DOHH2 (cell line): ENCODE data around the gene NCAM1.

Source experiments
- H3F3A ChIP-seq: fragments of 200-600 bp; sonication (generic), shearing (Covaris generic); 2 replicates; pipeline ENCODE4 v1.6.0; 2016; ENCODE audit warnings: antibody characterized with exemption, mild to moderate bottlenecking; ENCODE audit not compliant: control insufficient read depth, insufficient read depth
- H3K27ac ChIP-seq: fragments of 200-600 bp; sonication (generic); 2 replicates; pipeline ENCODE4 v1.5.1; 2014; ENCODE audit warnings: low read depth, mild to moderate bottlenecking, low read length, moderate library complexity
- H3K27me3 ChIP-seq: fragments of 200-600 bp; sonication (generic); 2 replicates; pipeline ENCODE4 v1.6.1; 2014; ENCODE audit warnings: mild to moderate bottlenecking, low read length, mixed read lengths; ENCODE audit not compliant: control insufficient read depth
- H3K36me3 ChIP-seq: fragments of 200-600 bp; sonication (generic); 2 replicates; pipeline ENCODE4 v1.6.1; 2014; ENCODE audit warnings: mild to moderate bottlenecking, low read length, moderate library complexity, mixed read lengths; ENCODE audit not compliant: control insufficient read depth
- H3K4me1 ChIP-seq: fragments of 200-600 bp; sonication (generic); 2 replicates; pipeline ENCODE4 v1.6.1; 2014; ENCODE audit warnings: mild to moderate bottlenecking, low read length, mixed read lengths; ENCODE audit not compliant: control insufficient read depth
- H3K4me2 ChIP-seq: fragments of 200-600 bp; sonication (generic); 2 replicates; pipeline ENCODE4 v1.6.0; 2014; ENCODE audit warnings: mild to moderate bottlenecking, low read length, moderate library complexity
- H3K4me3 ChIP-seq: fragments of 200-600 bp; sonication (generic); 2 replicates; pipeline ENCODE4 v1.5.1; 2014; ENCODE audit warnings: mild to moderate bottlenecking, low read length, mixed read lengths
- H3K79me2 ChIP-seq: fragments of 200-600 bp; sonication (generic); 2 replicates; pipeline ENCODE4 v1.6.1; 2014; ENCODE audit warnings: mild to moderate bottlenecking, low read length, mixed read lengths; ENCODE audit not compliant: control insufficient read depth
- H3K9me2 ChIP-seq: fragments of 200-600 bp; sonication (generic); replicated peaks from 2 replicates; pipeline ENCODE4 v1.6.1; 2014; ENCODE audit warnings: mild to moderate bottlenecking, low read length, mixed read lengths; ENCODE audit not compliant: control insufficient read depth
- H3K9me3 ChIP-seq: fragments of 200-600 bp; sonication (generic); 2 replicates; pipeline ENCODE4 v1.6.1; 2014; ENCODE audit warnings: antibody characterized with exemption, low read length, mixed read lengths; ENCODE audit not compliant: control insufficient read depth, insufficient read depth
- H4K20me1 ChIP-seq: fragments of 200-600 bp; sonication (generic); 2 replicates; pipeline ENCODE4 v1.6.0; 2014; ENCODE audit warnings: low read depth, mild to moderate bottlenecking, antibody characterized with exemption, low read length, moderate library complexity; ENCODE audit not compliant: control insufficient read depth, insufficient read depth
- EZH2phosphoT487 ChIP-seq: fragments of 200-600 bp; sonication (generic); IDR thresholded peaks from 2 replicates; pipeline ENCODE4 v1.6.1; 2017; ENCODE audit warnings: borderline replicate concordance, mild to moderate bottlenecking, antibody characterized with exemption, low read length, moderate library complexity, mixed read lengths
- TF ChIP-seq, protein P1 (sequence below): fragments of 200-600 bp; sonication (generic); IDR thresholded peaks from one replicate; pipeline ENCODE4 v1.5.1; 2014; ENCODE audit warnings: antibody characterized with exemption, mild to moderate bottlenecking, low read depth, low read length; ENCODE audit not compliant: poor library complexity, severe bottlenecking

The NCAM1 gene

GRCh38 chr11:113222241-113222640 lies 261.0 kb downstream of the NCAM1 start:
- Histone ChIP-seq H3K9me3 (no peaks in the 10 kb centered on the region), H3F3A (no peaks in the 10 kb centered on the region), H4K20me1 (no peaks in the 10 kb centered on the region), H3K4me2 (no peak overlapping the region), H3K27ac (no peak overlapping the region), H3K36me3 (no peaks in the 10 kb centered on the region), H3K27me3 (peaks cover 3% of the 10 kb centered on the region; the same call in 1 of the 2 replicates), H3K9me2 (no peaks in the 10 kb centered on the region), H3K4me1 (no peaks in the 10 kb centered on the region), H3K4me3 (no peak overlapping the region), H3K79me2 (no peaks in the 10 kb centered on the region)
- TF ChIP-seq EZH2phosphoT487: no peak
- TF ChIP-seq, protein P1, sequence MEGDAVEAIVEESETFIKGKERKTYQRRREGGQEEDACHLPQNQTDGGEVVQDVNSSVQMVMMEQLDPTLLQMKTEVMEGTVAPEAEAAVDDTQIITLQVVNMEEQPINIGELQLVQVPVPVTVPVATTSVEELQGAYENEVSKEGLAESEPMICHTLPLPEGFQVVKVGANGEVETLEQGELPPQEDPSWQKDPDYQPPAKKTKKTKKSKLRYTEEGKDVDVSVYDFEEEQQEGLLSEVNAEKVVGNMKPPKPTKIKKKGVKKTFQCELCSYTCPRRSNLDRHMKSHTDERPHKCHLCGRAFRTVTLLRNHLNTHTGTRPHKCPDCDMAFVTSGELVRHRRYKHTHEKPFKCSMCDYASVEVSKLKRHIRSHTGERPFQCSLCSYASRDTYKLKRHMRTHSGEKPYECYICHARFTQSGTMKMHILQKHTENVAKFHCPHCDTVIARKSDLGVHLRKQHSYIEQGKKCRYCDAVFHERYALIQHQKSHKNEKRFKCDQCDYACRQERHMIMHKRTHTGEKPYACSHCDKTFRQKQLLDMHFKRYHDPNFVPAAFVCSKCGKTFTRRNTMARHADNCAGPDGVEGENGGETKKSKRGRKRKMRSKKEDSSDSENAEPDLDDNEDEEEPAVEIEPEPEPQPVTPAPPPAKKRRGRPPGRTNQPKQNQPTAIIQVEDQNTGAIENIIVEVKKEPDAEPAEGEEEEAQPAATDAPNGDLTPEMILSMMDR: no peak

DNA sequence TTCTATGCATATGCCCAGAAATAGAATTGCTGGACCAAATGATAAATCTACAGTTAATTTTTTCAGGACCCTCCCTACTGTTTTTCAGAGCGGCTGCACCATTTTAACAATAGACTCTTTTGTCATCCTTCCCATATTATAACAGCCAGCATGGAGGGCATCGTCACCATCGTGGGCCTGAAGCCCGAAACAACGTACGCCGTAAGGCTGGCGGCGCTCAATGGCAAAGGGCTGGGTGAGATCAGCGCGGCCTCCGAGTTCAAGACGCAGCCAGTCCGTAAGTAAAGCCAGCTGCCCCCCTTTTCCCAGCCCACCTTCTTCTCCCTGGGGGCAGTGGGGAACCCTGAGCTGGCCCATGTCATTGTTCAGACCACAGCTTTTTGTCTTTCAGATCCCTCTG lies 273.7 kb downstream of the NCAM1 start:
- Histone ChIP-seq H3K4me2 (no peak overlapping the region), H3K9me3 (no peaks in the 10 kb centered on the region), H3K4me1 (no peaks in the 10 kb centered on the region), H3K27ac (no peak overlapping the region), H3K79me2 (no peaks in the 10 kb centered on the region), H3K27me3 (peaks cover 7% of the 10 kb centered on the region; the same call in 1 of the 2 replicates), H4K20me1 (no peaks in the 10 kb centered on the region), H3K4me3 (no peak overlapping the region), H3F3A (no peaks in the 10 kb centered on the region), H3K9me2 (no peaks in the 10 kb centered on the region), H3K36me3 (no peaks in the 10 kb centered on the region)
- TF ChIP-seq, protein P1: no peak
- no peak for TF ChIP-seq EZH2phosphoT487

- H3F3A ChIP-seq: no peaks in the 10 kb centered on the region
- peaks cover 7% of the 10 kb centered on the region; the same call in 1 of the 2 replicates for H3K27me3 ChIP-seq
- H3K9me2 ChIP-seq: no peaks in the 10 kb centered on the region
- no peaks in the 10 kb centered on the region for H3K9me3 ChIP-seq
- no peak overlapping the region for H3K4me2 ChIP-seq
- no peaks in the 10 kb centered on the region for H3K79me2 ChIP-seq
- no peak overlapping the region for H3K27ac ChIP-seq
- TF ChIP-seq EZH2phosphoT487: no peak
- TF ChIP-seq, protein P1: no peak
- no peak overlapping the region for H3K4me3 ChIP-seq
- H4K20me1 ChIP-seq: no peaks in the 10 kb centered on the region
- no peaks in the 10 kb centered on the region for H3K36me3 ChIP-seq
- H3K4me1 ChIP-seq: no peaks in the 10 kb centered on the region
Measured at GRCh38 chr11:113237261-113237660, 276.0 kb downstream of the NCAM1 start.

- no peaks in the 10 kb centered on the region for H3K9me3 ChIP-seq
- no peaks in the 10 kb centered on the region for H3K79me2 ChIP-seq
- H3K36me3 ChIP-seq: no peaks in the 10 kb centered on the region
- no peak overlapping the region for H3K27ac ChIP-seq
- no peaks in the 10 kb centered on the region for H3K4me1 ChIP-seq
- no peaks in the 10 kb centered on the region for H4K20me1 ChIP-seq
- H3K4me3 ChIP-seq: no peak overlapping the region
- H3F3A ChIP-seq: no peaks in the 10 kb centered on the region
- H3K4me2 ChIP-seq: no peak overlapping the region
- no peaks in the 10 kb centered on the region for H3K9me2 ChIP-seq
- TF ChIP-seq EZH2phosphoT487: no peak
- TF ChIP-seq, protein P1: no peak
- peaks cover 2% of the 10 kb centered on the region; the same call in 1 of the 2 replicates for H3K27me3 ChIP-seq
Measured at GRCh38 chr11:113238721-113239120, 277.5 kb downstream of the NCAM1 start.
